GM12874 (cell line): ENCODE results near the gene FNDC11.

Experiments used
- CTCF ChIP-seq: IDR thresholded peaks from 2 replicates; pipeline ENCODE4 v1.5.1; 2011; ENCODE audit warnings: low read depth, mild to moderate bottlenecking, control low read depth, low read length, moderate library complexity; ENCODE audit not compliant: insufficient read depth

FNDC11 gene

GRCh38 chr20:63560333-63560805 lies 6.4 kb downstream of the FNDC11 start:
- no peak for TF ChIP-seq CTCF

DNA sequence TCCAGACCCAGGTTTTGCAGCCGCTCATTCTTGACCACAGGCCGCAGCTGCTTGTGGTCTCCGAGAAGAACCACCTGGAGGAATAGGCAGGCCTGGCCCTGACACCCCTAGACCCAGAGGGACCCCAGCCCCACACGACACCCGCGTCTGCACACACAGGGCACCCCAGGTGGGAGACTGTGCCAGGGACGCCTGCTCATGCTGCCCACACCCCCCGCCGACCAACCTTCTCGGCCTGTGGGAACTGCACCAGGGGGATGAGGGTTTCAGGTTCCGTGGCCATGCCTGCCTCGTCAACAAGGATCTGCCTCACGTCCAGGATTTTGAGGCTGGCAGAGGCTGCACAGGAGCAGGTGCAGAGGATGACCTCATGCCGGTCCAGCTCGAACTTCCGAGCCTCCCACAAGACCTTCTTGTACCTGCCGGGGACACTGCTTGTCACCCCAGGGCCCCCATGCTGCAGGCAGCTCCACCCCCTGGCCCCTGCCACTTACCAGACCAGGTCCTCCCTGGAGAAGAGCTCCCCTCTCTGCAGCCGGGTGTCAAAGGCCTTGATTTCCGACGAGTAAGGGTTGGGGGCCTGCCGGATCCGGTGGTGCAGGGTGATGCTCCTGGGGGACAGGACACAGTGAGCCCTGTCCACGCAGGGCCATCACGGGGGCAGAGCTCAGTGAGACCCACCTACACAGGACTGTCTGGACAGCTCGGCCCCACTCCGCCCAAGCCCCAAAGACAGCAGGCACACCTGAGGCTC lies 7.1 kb downstream of the FNDC11 start:
- no peak for TF ChIP-seq CTCF

- no peak for TF ChIP-seq CTCF
Measured at GRCh38 chr20:63561624-63562396, 7.9 kb downstream of the FNDC11 start.

- TF ChIP-seq CTCF: no peak
Measured at GRCh38 chr20:63562461-63563224, 8.7 kb downstream of the FNDC11 start.

- TF ChIP-seq CTCF: no peak
Measured at GRCh38 chr20:63563225-63563935, 9.4 kb downstream of the FNDC11 start.

GRCh38 chr20:63564036-63564810 lies 10.3 kb downstream of the FNDC11 start:
- TF ChIP-seq CTCF: no peak
